HG03097 (cell line): ENCODE results near the gene OR2V1.

Source experiments
- ATAC-seq: cut with Tn5 transposase; IDR thresholded peaks from one replicate; pipeline ENCODE4 v1.9.1; 2021; ENCODE audit not compliant: unreplicated experiment, low FRiP score

OR2V1 gene

DNA sequence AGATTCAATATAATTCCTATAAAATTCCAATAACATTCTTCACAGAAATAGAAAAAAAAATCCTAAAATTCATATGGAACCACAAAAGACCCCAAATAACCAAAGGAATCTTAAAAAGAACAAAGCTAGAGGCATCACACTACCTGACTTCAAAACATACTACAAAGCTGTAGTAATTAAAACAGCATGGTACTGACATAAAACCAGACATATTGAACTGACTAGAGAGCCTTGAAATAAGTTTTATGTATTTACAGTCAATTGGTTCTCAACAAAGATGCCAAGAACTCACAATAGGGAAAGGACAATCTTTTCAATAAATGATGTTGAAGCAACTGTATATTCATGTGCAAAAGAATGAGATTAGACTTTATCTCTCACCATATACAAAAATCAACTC is 54.0 kb downstream of the OR2V1 start:
- no peak for ATAC-seq
